Panc1 (cell line): Measurements from ENCODE around the gene PARD6G.

Experiments
- CTCF ChIP-seq: fragments of 450-650 bp; IDR thresholded peaks from 2 replicates; pipeline ENCODE4 v1.5.1; 2017; ENCODE audit warnings: mild to moderate bottlenecking
- POLR2AphosphoS5 ChIP-seq: IDR thresholded peaks from 2 replicates; pipeline ENCODE4 v1.6.1; 2012; ENCODE audit warnings: mild to moderate bottlenecking, low read depth, low read length, moderate library complexity
- REST ChIP-seq, 2 experiments: IDR thresholded peaks; 2 replicates each; pipeline ENCODE4 v1.6.1; 2011 to 2012; ENCODE audit warnings: low read depth in 2 of 2, control low read depth in 1 of 2, low read length in 1 of 2, mild to moderate bottlenecking in 1 of 2, moderate library complexity in 1 of 2; ENCODE audit not compliant: insufficient read depth in 1 of 2
- SIN3A ChIP-seq: IDR thresholded peaks from 2 replicates; pipeline ENCODE4 v1.6.1; 2012; ENCODE audit warnings: low read depth, mild to moderate bottlenecking, low read length, moderate library complexity, borderline replicate concordance; ENCODE audit not compliant: insufficient read depth
- TCF7L2 ChIP-seq: IDR thresholded peaks from 2 replicates; pipeline ENCODE4 v1.6.1; 2011; ENCODE audit warnings: mild to moderate bottlenecking, low read depth, low read length, inconsistent platforms

- TF ChIP-seq CTCF (no peak), SIN3A (no peak), REST (IDR thresholded peaks at IDR 0.05; ENCODE audit: insufficient read depth in 1 of 2, low read depth in 2 of 2, low read length in 1 of 2) (no peak), POLR2AphosphoS5 (no peak), TCF7L2 (no peak)
Observed at GRCh38 chr18:80167331-80167730, 80.0 kb downstream of the PARD6G start.
